Liver (tissue), 9 donors: ENCODE data around the gene ZNF831. TPM values are rescaled to one million over a fixed set of nuclear protein-coding genes. Genes with fewer than 3 reads are reported as not detected.

ENCODE experiments used
- DNase-seq: peaks from one replicate; pipeline ENCODE4 v3.0.0-alpha.2; 2017; ENCODE audit warnings: low spot score
- H3K27ac ChIP-seq, 2 donors: one replicate each; pipeline ENCODE4 v1.7.0; 2013; ENCODE audit warnings: inconsistent platforms in 2 of 2, low read length in 2 of 2, control low read depth in 1 of 2, low read depth in 1 of 2, mild to moderate bottlenecking in 1 of 2
- H3K27me3 ChIP-seq, 4 donors: one replicate each; pipeline versions ENCODE4 v1.6.1 to v1.7.0; 2013; ENCODE audit warnings: low read length in 3 of 4, inconsistent platforms in 1 of 4, mild to moderate bottlenecking in 1 of 4, moderate library complexity in 1 of 4; ENCODE audit not compliant: control insufficient read depth in 4 of 4, insufficient read depth in 4 of 4
- H3K36me3 ChIP-seq, 4 donors: one replicate each; pipeline versions ENCODE4 v1.6.1 to v1.7.0; 2013; ENCODE audit warnings: low read length in 3 of 4, mild to moderate bottlenecking in 3 of 4, low read depth in 1 of 4, moderate library complexity in 1 of 4; ENCODE audit not compliant: control insufficient read depth in 4 of 4, insufficient read depth in 3 of 4
- H3K4me1 ChIP-seq, 4 donors: one replicate each; pipeline versions ENCODE4 v1.6.1 to v1.7.0; 2013; ENCODE audit warnings: low read length in 3 of 4, mild to moderate bottlenecking in 3 of 4, moderate library complexity in 1 of 4; ENCODE audit not compliant: control insufficient read depth in 4 of 4, insufficient read depth in 4 of 4
- H3K4me3 ChIP-seq, 3 donors: one replicate each; pipeline versions ENCODE4 v1.6.1 to v1.7.0; 2013; ENCODE audit warnings: low read length in 3 of 3, control low read depth in 1 of 3, low read depth in 1 of 3, mild to moderate bottlenecking in 1 of 3
- H3K9ac ChIP-seq, 2 donors: one replicate each; pipeline ENCODE4 v1.7.0; 2013; ENCODE audit warnings: low read length in 2 of 2, mild to moderate bottlenecking in 2 of 2, moderate library complexity in 2 of 2, control low read depth in 1 of 2, low read depth in 1 of 2
- H3K9me3 ChIP-seq, 4 donors: one replicate each; pipeline versions ENCODE4 v1.6.1 to v1.7.0; 2013; ENCODE audit warnings: low read length in 3 of 4; ENCODE audit not compliant: control insufficient read depth in 4 of 4
- ATF3 ChIP-seq: IDR thresholded peaks from 2 replicates; pipeline ENCODE4 v1.6.1; 2016; ENCODE audit warnings: antibody characterized with exemption
- CTCF ChIP-seq: fragments of 150-350 bp; IDR thresholded peaks from 2 replicates; pipeline ENCODE4 v1.5.1; 2017; ENCODE audit warnings: improper control_type of control experiment, low read depth, low read length; ENCODE audit not compliant: missing input control
- EGR1 ChIP-seq, 2 donors: IDR thresholded peaks; 2 replicates each; pipeline ENCODE4 v1.6.1; 2016 to 2018; ENCODE audit warnings: antibody characterized with exemption in 2 of 2, low read depth in 2 of 2
- FOXA1 ChIP-seq: IDR thresholded peaks from 2 replicates; pipeline ENCODE4 v1.6.1; 2016; ENCODE audit warnings: antibody characterized with exemption
- FOXA2 ChIP-seq: IDR thresholded peaks from 2 replicates; pipeline ENCODE4 v1.6.1; 2016; ENCODE audit warnings: antibody characterized with exemption
- GABPA ChIP-seq, 2 donors: IDR thresholded peaks in 1 of 2; conservative IDR thresholded peaks in 1 of 2; 2 replicates each; pipeline ENCODE4 v1.6.1; 2016; ENCODE audit warnings: antibody characterized with exemption in 2 of 2, mild to moderate bottlenecking in 1 of 2, moderate library complexity in 1 of 2
- HNF4A ChIP-seq, 2 donors: conservative IDR thresholded peaks; 2 replicates each; pipeline ENCODE4 v1.6.1; 2016; ENCODE audit warnings: antibody characterized with exemption in 2 of 2, mild to moderate bottlenecking in 2 of 2
- HNF4G ChIP-seq: IDR thresholded peaks from 2 replicates; pipeline ENCODE4 v1.6.1; 2016; ENCODE audit warnings: antibody characterized with exemption
- JUND ChIP-seq, 2 donors: IDR thresholded peaks; 2 replicates each; pipeline ENCODE4 v1.6.1; 2016; ENCODE audit warnings: antibody characterized with exemption in 2 of 2
- MAX ChIP-seq: IDR thresholded peaks from 2 replicates; pipeline ENCODE4 v1.6.1; 2016; ENCODE audit warnings: antibody characterized with exemption
- NR2F2 ChIP-seq: IDR thresholded peaks from 2 replicates; pipeline ENCODE4 v1.6.1; 2016; ENCODE audit warnings: antibody characterized with exemption
- RAD21 ChIP-seq, 2 donors: IDR thresholded peaks; 2 replicates each; pipeline ENCODE4 v1.6.1; 2016; ENCODE audit warnings: antibody characterized with exemption in 2 of 2, mild to moderate bottlenecking in 2 of 2
- REST ChIP-seq: IDR thresholded peaks from 2 replicates; pipeline ENCODE4 v1.6.1; 2016; ENCODE audit warnings: antibody characterized with exemption, mild to moderate bottlenecking
- RXRA ChIP-seq, 2 donors: IDR thresholded peaks; 2 replicates each; pipeline ENCODE4 v1.6.1; 2017 to 2018; ENCODE audit warnings: antibody characterized with exemption in 2 of 2, mild to moderate bottlenecking in 1 of 2
- SP1 ChIP-seq: IDR thresholded peaks from 2 replicates; pipeline ENCODE4 v1.6.1; 2018; ENCODE audit warnings: antibody characterized with exemption, mild to moderate bottlenecking
- TAF1 ChIP-seq: conservative IDR thresholded peaks from 2 replicates; pipeline ENCODE4 v1.6.1; 2016; ENCODE audit warnings: antibody characterized with exemption, mild to moderate bottlenecking
- YY1 ChIP-seq: IDR thresholded peaks from 2 replicates; pipeline ENCODE4 v1.6.1; 2016; ENCODE audit warnings: antibody characterized with exemption, mild to moderate bottlenecking
- ZBTB33 ChIP-seq: IDR thresholded peaks from 2 replicates; pipeline ENCODE4 v1.6.1; 2016; ENCODE audit warnings: antibody characterized with exemption
- WGBS: extraction: QIAGEN DNeasy Blood & Tissue Kit; methylation state at CpG from one replicate; pipeline ENCODE4 v1.1.7; 2013; 5-methylcytosine and 5-hydroxymethylcytosine counted together
- polyA plus RNA-seq, 2 donors: library from polyadenylated mRNA; stranded (reverse) in 1 of 2; unstranded in 1 of 2; fragments of 200-250 nt in 1 of 2; fragments of >200 nt in 1 of 2; fragmentation: Nextera tagmentation in 1 of 2; extraction: Ambion mirVana in 1 of 2; gene quantifications; one replicate each; pipeline versions ENCODE4 v1.2.1 to v1.2.3, GENCODE V29; 2013 to 2015
- total RNA-seq, 2 donors: library from RNA; depleted of rRNA; stranded (reverse); fragments of >200 nt; gene quantifications; one replicate each; pipeline ENCODE4 v1.2.3, GENCODE V29; 2014
- donor health status: healthy.
- donor health status: healthy.
- donor health status: healthy.
- donor health status: healthy.
- donor health status: healthy.

ZNF831 gene
- total and polyA plus RNA-seq, 4 donors = 0.06 to 0.75 (median 0.13) TPM

GRCh38 chr20:59255256-59255655, 91.6 kb downstream of the ZNF831 start:
- WGBS = 73% methylated on average over 5 of the region's 5 CpGs
- Histone ChIP-seq H3K9me3 (no peaks in the 10 kb centered on the region), H3K9ac (no peak overlapping the region), H3K27me3 (peaks cover 0 to 7% (median 4%) of the 10 kb centered on the region in 4 donors), H3K4me3 (no peak overlapping the region), H3K36me3 (no peaks in the 10 kb centered on the region), H3K4me1 (no peaks in the 10 kb centered on the region), H3K27ac (no peak overlapping the region)
- TF ChIP-seq RXRA (IDR thresholded peaks at IDR 0.05) = no peak
- no peak for TF ChIP-seq FOXA1
- TF ChIP-seq YY1 = no peak
- no peak for TF ChIP-seq ZBTB33
- no peak for TF ChIP-seq TAF1
- TF ChIP-seq JUND (IDR thresholded peaks at IDR 0.05) = no peak
- no peak for TF ChIP-seq MAX
- no peak for TF ChIP-seq NR2F2
- TF ChIP-seq SP1 = no peak
- TF ChIP-seq FOXA2 = no peak
- no peak for TF ChIP-seq HNF4A (conservative IDR thresholded peaks at IDR 0.05)
- no peak for TF ChIP-seq ATF3
- no peak for TF ChIP-seq CTCF
- no peak for TF ChIP-seq GABPA (IDR thresholded peaks at IDR 0.05 in 1 of 2, conservative IDR thresholded peaks at IDR 0.05 in 1 of 2)
- no peak for TF ChIP-seq RAD21 (IDR thresholded peaks at IDR 0.05)
- no peak for TF ChIP-seq HNF4G
- no peak for TF ChIP-seq REST
- no peak for TF ChIP-seq EGR1 (IDR thresholded peaks at IDR 0.05; ENCODE audit: low read depth in 2 of 2)
- no peak for DNase-seq
